ENCODE data around the gene ATP5PF.
"Not testable (repeated sequence)": the region's sequence is repeated elsewhere in the genome, so short reads cannot be mapped to it uniquely, and the experiment has no call there.

Gene ATP5PF, protein sequence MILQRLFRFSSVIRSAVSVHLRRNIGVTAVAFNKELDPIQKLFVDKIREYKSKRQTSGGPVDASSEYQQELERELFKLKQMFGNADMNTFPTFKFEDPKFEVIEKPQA

DNA sequence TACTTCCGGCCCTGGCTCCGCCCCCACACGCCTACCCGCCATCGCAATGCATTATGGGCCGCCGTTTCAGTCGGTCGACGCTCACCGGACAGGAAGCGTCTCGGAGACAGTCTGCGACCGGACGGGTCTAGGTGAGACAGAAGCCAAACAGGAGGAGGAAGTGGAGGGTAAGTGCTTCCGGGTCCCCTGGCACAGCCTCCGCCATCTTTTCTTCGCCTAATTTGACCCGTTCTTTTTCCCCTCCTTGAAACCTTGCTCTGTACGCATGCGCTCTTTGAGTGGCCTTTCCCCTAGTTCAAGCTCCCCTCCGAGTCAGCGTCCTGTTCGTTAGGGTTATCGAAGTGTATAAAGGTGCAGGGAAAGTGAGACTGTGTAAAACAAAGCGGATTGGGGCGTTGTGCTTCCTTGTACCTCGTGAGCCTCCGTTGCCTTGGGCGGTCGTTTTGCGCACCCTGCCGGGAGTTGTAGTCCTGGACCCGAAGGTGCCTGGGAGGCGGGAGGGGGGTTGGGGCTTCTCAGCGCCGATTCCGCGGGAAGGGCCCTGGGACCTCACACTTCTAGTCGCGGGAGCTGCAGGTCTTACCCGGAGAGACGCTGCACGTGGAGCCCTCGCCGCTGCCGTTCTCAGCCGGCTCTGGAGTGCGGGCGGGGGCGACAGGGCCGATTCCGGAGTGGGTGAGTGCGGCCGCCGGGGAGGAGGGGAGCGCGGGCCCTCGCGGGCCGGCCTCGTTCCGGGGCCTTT, at the start of gene ATP5PF, which contains the start of gene GABPA:
Gene ATP5PF, minus strand, starts transcription at position 1 of the 742 bp plus-strand sequence. CDS start 5,110 bp downstream, outside the sequence.
Gene GABPA, plus strand, starts transcription at position 69 of the 742 bp plus-strand sequence. CDS start 6,627 bp downstream, outside the sequence.
- DNase-seq (ENCODE audit: low spot score) = peak; percentile 87

DNA sequence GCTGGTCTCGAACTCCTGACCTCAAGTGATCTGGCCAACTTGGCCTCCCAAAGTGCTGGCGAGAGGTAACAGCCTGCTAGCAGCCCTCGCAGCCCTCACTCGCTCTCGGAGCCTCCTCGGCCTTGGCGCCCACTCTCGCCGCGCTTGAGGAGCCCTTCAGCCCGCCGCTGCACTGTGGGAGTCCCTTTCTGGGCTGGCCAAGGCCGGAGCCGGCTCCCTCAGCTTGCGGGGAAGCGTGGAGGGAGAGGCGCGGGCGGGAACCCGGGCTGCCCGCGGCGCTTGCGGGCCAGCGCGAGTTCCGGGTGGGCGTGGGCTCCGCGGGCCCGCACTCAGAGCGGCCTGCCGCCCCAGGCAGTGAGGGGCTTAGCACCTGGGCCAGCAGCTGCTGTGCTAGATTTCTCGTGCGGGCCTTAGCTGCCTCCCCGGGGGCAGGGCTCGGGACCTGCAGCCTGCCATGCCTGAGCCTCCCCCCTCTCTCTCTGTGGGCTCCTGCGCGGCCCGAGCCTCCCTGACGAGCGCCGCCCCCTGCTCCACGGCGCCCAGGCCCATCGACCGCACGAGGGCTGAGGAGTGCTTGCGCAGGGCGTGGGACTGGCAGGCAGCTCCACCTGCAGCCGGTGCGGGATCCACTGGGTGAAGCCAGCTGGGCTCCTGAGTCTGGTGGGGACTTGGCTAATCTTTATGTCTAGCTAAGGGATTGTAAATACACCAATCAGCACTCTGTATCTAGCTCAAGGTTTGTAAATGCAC, 43.6 kb upstream of the ATP5PF start:
- not testable (repeated sequence) for DNase-seq (ENCODE audit: low spot score)

DNA sequence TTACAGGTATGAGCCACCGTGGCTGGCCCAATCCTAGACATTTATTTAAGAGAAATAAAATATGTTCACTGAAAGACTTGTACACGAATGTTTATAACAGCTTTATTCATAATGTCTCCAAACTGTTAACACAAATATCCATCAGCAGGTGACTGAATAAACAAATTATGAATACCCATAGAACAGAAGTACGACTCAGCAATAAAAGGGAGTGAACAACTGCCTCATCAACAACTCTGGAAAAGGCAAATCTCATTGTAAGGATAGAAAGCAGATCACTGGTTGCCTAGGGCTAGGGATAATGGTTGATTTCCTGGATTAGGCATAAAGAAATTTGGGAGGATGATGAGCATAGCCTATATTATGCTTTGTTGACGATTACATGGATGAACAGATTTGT, 41.7 kb upstream of the ATP5PF start:
- DNase-seq (ENCODE audit: low spot score) = no peak

DNA sequence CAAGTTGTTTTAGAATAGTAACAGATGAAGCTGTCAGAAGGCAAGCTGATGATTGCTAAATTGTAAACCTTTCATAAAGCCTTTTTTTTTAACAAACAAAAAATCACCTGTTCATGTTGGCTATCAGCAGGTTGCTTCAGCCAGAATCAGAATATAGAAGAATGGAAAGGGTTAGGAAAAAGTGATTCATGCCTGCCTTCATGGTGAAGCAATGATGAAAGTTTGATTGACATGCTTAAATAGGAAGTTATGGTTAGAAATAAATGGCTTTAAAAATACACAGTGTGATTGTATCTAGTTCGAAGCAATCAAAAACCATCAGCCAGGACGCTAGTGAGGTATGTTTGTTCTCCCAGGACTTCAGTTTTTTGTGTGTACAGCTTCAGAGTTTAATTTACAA, 38.0 kb upstream of the ATP5PF start:
- DNase-seq (ENCODE audit: low spot score) = no peak

- DNase-seq (ENCODE audit: low spot score) = no peak
These were observed 33.2 kb upstream of the ATP5PF start for GRCh38 chr21:25767921-25768320.

GRCh38 chr21:25764065-25764464, 29.4 kb upstream of the ATP5PF start:
- DNase-seq (ENCODE audit: low spot score) = no peak

- no peak for DNase-seq (ENCODE audit: low spot score)
These were observed 26.0 kb upstream of the ATP5PF start for GRCh38 chr21:25760677-25761076.

DNA sequence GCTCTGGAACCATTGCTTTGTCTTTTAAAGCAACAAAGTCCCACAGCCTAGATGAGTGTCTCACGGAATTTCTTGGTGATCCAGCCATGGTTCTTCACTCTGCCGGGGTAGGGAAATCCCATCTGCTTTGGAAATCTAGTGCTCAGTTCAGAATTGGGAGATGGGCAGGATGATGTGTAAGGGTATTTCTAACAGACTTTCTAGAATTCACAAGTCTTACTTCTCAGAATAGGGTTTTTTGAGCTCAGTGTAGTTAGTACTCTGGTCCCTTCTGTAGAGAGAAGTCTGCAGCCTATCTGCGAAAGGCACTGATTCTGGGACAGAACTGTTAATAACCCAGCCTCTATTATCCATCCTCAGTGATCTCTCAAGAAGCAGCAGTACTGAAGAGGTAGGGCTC, 25.4 kb upstream of the ATP5PF start:
- no peak for DNase-seq (ENCODE audit: low spot score)

DNA sequence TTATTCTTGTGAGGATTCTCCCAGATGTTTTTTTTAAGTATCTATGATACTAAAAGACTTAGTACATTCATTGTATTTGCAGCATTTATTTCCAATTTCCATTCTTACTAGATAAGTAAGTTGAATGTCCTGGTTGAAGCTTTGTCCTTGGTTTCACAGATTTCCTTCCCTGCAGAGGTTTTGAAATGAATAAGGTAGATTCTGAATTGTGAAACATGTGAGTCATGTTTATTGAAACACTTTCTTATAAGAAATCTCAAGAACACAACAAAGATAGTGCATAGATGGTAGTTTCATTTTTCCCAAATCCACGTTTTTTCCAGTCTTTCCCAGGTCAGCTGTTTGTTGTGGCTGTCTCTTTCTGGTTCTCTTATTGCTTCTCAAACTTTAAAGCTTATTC, 24.9 kb upstream of the ATP5PF start:
- no peak for DNase-seq (ENCODE audit: low spot score)

DNA sequence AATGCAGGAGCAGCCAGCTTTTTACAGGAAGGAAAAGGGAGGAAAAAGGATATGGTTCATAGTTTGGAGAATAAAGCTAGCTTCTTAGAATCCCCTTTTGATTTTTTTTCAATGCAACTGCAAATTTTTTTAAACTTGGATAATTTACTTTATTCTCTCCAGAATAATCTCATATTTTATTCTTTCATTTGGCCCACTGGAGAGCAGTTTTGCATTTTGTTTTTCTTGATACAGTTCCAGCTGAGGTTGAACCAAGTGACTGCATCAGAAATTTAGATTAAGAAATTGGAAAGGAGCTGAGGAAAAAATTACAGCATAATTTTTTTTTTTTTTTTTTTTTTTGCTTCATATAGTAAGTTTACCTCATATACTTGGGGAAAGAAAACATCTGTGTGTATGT, 22.8 kb upstream of the ATP5PF start:
- DNase-seq (ENCODE audit: low spot score) = no peak

DNA sequence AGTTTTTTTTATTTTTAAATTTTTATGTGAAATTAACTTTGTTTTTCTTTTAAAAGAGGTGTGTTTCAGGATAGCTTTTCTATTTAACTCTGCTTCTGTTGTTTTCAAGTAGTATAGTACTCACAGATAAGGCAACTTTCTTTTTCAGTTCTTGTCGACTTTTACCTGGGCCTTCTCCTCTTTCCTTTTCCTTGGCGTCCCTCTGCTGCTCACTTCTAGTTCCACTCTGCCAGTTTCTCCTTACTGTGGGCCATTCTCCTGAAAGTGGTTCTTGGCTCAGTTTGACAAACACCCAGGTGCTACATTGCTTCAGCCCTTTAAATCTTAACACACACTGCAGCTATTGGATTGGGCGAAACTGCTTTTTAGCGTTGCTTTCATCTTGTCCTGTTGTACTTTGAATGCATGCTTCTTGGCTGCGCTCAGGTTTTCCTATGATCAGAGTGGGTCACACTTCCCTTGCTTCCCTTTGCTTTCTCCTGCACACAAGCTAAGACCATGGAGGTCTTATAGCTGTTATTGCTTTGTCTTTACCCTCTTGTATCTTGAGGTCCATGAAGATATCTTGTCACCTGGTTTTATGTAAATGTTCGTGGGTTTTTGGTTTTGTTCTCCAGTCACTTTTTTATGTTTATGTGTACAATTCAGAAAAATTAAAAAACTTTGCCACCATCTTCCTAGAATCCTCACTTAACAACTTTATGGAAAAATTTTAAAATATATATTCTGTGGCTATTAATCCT, 21.7 kb upstream of the ATP5PF start:
- no peak for DNase-seq (ENCODE audit: low spot score)

- no peak for DNase-seq (ENCODE audit: low spot score)
These were observed 17.7 kb upstream of the ATP5PF start for GRCh38 chr21:25752416-25752815.

DNA sequence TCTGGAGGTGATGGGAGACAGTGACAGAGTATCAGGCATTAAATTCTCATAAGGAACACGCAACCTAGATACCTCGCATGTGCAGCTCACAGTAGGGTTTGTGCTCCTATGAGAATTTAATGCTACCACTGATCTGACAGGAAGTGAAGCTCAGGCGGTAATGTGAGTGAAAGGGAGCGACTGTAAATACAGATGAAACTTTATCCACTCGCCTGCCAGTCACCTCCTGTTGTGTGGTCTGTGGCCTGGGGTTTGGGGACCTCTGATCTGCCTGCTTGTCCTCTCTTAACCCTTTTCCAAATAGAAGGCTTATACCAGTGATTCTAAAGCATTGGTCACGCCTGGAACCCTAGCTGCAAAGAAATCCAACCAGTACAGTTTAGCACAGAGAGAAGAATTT, 15.4 kb upstream of the ATP5PF start:
- no peak for DNase-seq (ENCODE audit: low spot score)

- DNase-seq (ENCODE audit: low spot score) = no peak
These were observed 10.2 kb upstream of the ATP5PF start for GRCh38 chr21:25744854-25745253.

DNA sequence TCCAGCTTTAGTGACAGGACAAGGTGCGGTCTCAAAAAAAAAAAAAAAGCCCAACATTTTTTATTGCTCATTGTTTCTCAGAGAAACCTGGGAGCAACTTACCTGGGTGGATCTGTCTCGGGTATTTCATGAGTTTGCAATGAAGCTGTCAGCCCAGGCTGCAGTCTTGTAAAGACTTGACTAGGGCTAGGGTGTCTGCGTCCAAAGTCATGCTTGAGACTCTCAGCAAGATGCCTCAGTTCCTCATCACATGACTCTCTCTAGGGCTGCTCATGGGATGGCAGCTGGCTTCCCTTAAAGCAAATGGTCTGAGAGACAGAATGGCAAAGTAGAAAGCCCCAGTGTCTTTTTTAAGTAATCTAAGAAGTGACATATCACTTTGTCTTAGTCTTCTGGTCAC, 8.2 kb upstream of the ATP5PF start:
- DNase-seq (ENCODE audit: low spot score) = no peak

GRCh38 chr21:25737421-25737820, 2.7 kb upstream of the ATP5PF start:
- no peak for DNase-seq (ENCODE audit: low spot score)

GRCh38 chr21:25735646-25736597, 1.2 kb upstream of the ATP5PF start:
- DNase-seq (ENCODE audit: low spot score) = peak; percentile 79

GRCh38 chr21:25734654-25734903, 125 bp downstream of the ATP5PF start:
- no peak for DNase-seq (ENCODE audit: low spot score)

DNA sequence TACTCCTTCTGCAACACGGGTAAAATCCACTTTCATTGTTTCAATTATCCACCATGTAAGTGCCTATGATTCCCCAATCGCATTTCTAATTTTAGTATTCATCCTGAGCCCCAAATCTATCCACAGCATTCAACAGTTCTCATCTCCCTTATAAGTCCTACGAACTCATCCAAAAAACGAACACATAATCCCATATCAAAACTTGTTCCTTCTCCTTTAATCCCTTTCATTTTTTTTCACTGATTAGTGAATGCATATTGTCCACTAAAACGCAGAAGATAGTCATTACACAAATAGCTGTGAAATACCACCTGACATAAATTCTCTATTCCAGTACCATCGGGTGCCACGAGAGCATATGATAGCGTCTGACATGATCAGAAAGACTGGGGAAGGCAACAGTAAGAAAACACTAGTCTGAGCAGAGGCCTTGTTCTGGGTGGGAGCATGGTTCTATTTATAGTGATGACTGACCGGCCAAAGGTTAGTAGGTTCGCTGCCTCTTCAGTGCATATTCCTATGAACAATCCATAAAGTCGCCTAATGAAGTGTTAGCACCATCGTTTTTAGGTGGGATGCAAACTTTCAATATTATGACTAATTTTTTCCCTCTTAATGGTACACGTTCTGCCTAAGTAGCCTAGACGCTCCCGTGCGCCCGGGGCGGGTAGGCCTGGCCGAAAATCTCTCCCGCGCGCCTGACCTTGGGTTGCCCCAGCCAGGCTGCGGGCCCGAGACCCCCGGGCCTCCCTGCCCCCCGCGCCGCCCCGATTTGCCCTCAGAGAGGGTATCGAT, 648 bp downstream of the ATP5PF start:
- no peak for DNase-seq (ENCODE audit: low spot score)

DNA sequence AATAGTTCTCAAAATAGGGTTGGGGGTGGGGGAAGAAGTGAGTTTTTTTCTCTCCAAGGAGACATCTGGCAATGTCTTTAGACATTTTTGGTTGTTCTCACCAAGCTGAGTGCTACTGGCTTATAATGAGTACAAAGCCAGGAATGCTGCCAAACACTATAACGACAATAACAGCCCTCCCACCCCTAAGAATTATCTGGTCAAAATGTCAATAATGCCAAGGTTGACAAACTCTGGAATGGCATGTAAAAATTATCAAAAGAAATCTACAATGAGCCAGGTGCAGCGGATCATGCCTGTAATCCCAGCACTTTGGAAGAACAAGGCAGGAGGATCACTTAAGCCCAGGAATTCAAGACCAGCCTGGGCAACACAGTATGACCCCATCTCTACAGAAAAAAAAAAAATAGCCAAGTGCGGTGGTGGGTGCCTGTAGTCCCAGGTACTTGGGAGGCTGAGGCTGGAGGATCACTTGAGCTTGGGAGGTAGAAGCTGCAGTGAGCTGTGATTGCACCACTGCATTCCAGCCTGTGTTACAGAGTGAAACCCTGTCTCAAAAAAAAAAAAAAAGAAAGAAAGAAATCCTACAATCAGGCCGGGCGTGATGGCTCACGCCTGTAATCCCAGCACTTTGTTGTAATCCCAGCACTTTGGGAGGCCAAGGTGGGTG, 2.5 kb downstream of the ATP5PF start:
- DNase-seq (ENCODE audit: low spot score) = no peak

Data from iPS-NIHi11 (cell line).